Dermis blood vessel endothelial cell (primary cell): Measurements from ENCODE around the gene SPATA25. TPM values are rescaled to one million over a fixed set of nuclear protein-coding genes. Genes with fewer than 3 reads are reported as not detected.

Experiments used
- DNase-seq: peaks from one replicate; pipeline ENCODE4 v3.0.0; 2010
- total RNA-seq: library from RNA; depleted of rRNA; stranded (reverse); fragments of >200 nt; gene quantifications from 2 replicates; pipeline ENCODE4 v1.2.3, GENCODE V29; 2014

Gene SPATA25
- total RNA-seq, 1 donor from 2014 or later, result 1.2 TPM

GRCh38 chr20:45863543-45864470 lies 23.6 kb downstream of the SPATA25 start:
- no peak for DNase-seq

GRCh38 chr20:45861221-45862075 lies 26.0 kb downstream of the SPATA25 start:
- peak; percentile 69 for DNase-seq

- no peak for DNase-seq
Measured at GRCh38 chr20:45860560-45861220, 26.7 kb downstream of the SPATA25 start.

GRCh38 chr20:45859916-45860315 lies 27.5 kb downstream of the SPATA25 start:
- DNase-seq, result no peak

- no peak for DNase-seq
Measured at GRCh38 chr20:45857882-45858216, 29.6 kb downstream of the SPATA25 start.

GRCh38 chr20:45857114-45857881 lies 30.1 kb downstream of the SPATA25 start, which contains the start of the genes ACOT8 and ZSWIM3:
TSS of gene ACOT8 (minus strand) at chr20:45857392. CDS start at chr20:45857315, 77 bp downstream.
TSS of gene ZSWIM3 (plus strand) at chr20:45857614. CDS start at chr20:45857826, 212 bp downstream.
- peak; percentile 100 for DNase-seq

GRCh38 chr20:45853484-45853883 lies 33.9 kb downstream of the SPATA25 start:
- DNase-seq, result no peak

- no peak for DNase-seq
Measured at GRCh38 chr20:45852326-45852725, 35.1 kb downstream of the SPATA25 start.

GRCh38 chr20:45851501-45851900 lies 35.9 kb downstream of the SPATA25 start:
- no peak for DNase-seq

- DNase-seq, result no peak
Measured at GRCh38 chr20:45850926-45851325, 36.5 kb downstream of the SPATA25 start.

- no peak for DNase-seq
Measured at GRCh38 chr20:45850238-45850637, 37.2 kb downstream of the SPATA25 start.

GRCh38 chr20:45848969-45849582 lies 38.3 kb downstream of the SPATA25 start:
- no peak for DNase-seq

- DNase-seq, result no peak
Measured at GRCh38 chr20:45848421-45848820, 39.0 kb downstream of the SPATA25 start.

GRCh38 chr20:45845452-45845851 lies 42.0 kb downstream of the SPATA25 start:
- DNase-seq, result no peak

GRCh38 chr20:45843506-45843905 lies 43.9 kb downstream of the SPATA25 start:
- no peak for DNase-seq

GRCh38 chr20:45842169-45842812 lies 45.1 kb downstream of the SPATA25 start:
- DNase-seq, result peak; percentile 28

- no peak for DNase-seq
Measured at GRCh38 chr20:45841407-45842129, 45.9 kb downstream of the SPATA25 start.

GRCh38 chr20:45840700-45841198 lies 46.7 kb downstream of the SPATA25 start:
- DNase-seq, result no peak

- no peak for DNase-seq
Measured at GRCh38 chr20:45836841-45837240, 50.6 kb downstream of the SPATA25 start.
